GM11168 (cell line): ENCODE measurements around the gene CORO2A.
"Not testable (repeated sequence)": the region's sequence is repeated elsewhere in the genome, so short reads cannot be mapped to it uniquely, and the experiment has no call there.

Experiments used
- in situ Hi-C: fragments of 300-500 bp; cut with MboI; formaldehyde crosslinking; loops from one replicate; pipeline ENCODE4 v1.12.0; 2022; ENCODE audit warnings: low sequenced_read_pairs; ENCODE audit not compliant: unreplicated experiment

CORO2A gene

DNA sequence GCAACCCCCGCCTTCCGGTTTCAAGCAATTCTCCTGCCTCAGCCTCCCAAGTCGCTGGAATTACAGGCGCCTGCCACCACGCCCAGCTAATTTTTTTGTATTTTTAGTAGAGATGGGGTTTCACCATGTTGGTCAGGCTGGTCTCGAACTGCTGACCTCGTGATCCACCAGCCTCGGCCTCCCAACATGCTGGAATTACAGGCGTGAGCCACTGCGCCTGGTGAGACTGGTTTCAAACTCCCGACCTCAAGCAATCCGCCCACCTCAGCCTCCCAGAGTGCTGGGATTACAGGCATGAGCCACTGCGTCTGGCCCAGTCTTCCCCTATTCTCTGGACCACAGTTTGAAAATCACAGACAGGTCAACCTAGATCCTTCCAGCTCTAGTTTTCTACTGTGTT lies 68.3 kb downstream of the CORO2A start:
- in situ Hi-C loops, result not testable (repeated sequence)

- in situ Hi-C loops, result no loop called here
Measured at GRCh38 chr9:98121058-98121457, 71.4 kb downstream of the CORO2A start.

DNA sequence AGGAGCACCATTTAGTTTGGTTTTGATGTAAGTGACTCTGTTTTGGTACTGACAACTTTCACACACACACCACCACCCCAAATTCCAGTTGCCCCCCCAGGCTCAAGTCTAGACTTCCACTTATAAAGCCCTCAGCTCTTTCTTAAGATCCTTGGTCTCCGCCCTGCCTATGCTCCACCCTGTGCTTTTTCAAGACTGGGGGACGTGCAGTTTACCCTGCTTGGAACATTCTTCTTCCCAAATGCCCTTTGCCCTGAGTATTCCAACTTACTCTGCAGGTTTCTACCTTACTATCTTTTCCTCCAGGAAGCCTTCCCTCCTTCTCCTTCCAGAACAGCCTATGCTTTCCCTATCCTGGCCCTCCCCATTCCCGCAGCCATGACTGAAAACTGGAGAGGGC lies 72.0 kb downstream of the CORO2A start:
- in situ Hi-C loops, result no loop called here

GRCh38 chr9:98118640-98119601 lies 73.5 kb downstream of the CORO2A start, which contains the start of gene TRIM14:
Gene TRIM14, minus strand, starts transcription at chr9:98119222. Its CDS starts 34 bp downstream, at chr9:98119188.
- in situ Hi-C loops, result no loop called here

DNA sequence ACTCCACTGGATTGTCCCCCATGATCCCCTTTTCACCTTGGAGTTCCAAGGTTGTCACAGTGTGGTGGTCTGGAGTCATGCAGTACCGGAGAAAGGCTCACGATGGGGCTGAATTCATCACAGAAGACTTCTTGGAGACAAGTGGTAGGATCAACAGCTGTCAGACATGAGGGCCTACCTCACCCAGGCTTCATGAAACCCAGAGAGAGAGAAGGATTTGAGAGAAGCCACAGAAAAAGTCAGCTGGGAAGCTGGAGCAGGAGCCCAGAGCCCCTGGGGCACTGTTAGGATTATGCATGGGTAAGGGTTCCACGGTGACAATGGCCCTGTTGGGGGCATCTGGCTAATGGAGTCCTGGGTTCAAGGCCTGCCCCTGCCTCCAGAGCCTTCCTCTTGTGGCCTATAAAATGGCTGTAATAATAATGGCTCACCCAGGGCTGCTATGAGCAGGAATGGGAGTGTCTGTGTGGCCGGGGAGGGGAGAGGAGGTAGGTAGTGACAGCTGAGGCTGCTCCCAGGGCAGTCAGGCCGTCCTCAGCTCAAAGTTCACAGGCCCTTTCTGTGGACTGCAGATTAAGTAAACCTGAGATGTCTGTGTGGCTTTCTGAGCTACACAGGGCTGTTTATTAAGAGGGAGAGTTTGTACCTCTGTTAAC lies 74.3 kb downstream of the CORO2A start:
- in situ Hi-C loops, result no loop called here

GRCh38 chr9:98117097-98117496 lies 75.3 kb downstream of the CORO2A start:
- in situ Hi-C loops, result not testable (repeated sequence)

- in situ Hi-C loops, result no loop called here
Measured at GRCh38 chr9:98109052-98109451, 83.4 kb downstream of the CORO2A start.

- in situ Hi-C loops, result no loop called here
Measured at GRCh38 chr9:98108531-98109031, 83.9 kb downstream of the CORO2A start.

GRCh38 chr9:98107926-98108325 lies 84.5 kb downstream of the CORO2A start:
- in situ Hi-C loops, result no loop called here

DNA sequence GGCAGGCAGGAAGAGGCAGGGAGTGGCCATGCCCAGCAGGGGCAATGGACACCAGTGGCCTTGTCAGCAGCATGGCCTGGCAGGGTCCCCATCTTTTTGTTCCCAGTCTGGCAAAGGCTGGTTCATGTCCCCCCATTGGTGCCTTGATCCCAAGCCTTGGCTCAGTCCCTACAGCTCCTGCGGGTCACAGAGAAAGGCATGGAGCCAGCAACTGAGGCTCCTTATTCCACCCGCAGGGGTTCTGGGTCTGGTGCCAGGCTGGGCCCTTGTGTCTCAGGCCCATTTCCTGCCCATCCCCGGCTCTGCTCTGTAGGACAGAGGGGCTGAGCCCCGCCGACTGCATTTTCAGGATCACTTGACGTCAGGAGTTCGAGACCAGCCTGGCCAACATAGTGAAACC lies 87.4 kb downstream of the CORO2A start:
- in situ Hi-C loops, result no loop called here

DNA sequence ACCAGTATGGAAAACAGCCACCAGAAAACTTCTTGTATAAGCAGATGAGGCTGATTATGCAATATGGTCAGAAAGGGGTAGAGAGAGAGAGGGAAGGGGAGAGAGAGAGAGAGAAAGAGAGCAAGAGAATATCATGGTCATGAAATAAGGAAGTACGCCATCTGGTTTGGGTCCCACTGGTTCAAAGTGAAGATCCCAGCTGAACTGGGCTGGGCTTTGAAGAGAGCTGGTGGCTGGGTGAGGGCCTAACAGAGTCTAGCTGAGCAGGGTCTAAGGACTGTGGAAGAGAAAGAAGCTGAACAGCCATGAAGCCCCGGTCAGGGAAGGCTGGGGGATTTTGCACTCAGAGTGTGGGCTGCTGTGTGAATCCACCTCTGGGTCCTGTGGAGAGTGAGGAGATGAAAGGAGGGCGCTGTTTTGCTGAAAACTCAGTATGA lies 88.0 kb downstream of the CORO2A start:
- in situ Hi-C loops, result no loop called here

DNA sequence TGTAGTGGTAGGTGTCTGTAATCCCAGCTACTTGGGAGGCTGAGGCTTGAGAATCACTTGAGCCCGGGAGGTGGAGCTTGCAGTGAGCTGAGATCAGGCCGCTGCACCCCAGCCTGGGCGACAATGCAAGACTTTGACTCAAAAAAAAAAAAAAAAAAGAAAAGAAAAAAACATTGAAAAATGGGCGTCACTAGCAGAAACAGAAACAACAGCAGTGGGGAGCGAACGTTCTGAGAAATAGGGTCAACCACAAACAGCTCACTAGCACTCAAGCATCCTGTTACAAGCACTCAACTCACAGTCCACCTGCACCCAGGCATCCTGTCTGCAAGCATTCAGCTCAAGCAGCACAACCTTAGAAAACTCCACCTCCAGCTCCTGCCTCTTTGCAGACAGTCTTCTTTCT lies 90.6 kb downstream of the CORO2A start:
- in situ Hi-C loops, result no loop called here

DNA sequence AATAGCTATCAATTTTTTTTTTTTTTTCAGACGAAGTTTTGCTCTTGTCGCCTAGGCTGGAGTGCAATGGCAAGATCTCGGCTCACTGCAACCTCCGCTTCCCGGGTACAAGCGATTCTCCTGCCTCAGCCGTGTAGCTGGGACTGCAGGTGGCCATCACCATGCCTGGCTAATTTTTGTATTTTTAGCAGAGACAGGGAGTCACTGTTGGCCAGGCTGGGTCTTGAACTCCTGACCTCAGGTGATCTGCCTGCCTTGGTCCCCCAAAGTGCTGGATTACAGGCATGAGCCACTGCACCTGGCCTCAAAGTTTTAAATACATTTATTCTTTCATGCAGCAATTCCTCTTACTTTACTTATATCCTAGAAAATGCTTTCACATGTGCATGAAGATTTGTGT lies 91.0 kb downstream of the CORO2A start:
- in situ Hi-C loops, result no loop called here

GRCh38 chr9:98100456-98100855 lies 92.0 kb downstream of the CORO2A start:
- in situ Hi-C loops, result no loop called here

DNA sequence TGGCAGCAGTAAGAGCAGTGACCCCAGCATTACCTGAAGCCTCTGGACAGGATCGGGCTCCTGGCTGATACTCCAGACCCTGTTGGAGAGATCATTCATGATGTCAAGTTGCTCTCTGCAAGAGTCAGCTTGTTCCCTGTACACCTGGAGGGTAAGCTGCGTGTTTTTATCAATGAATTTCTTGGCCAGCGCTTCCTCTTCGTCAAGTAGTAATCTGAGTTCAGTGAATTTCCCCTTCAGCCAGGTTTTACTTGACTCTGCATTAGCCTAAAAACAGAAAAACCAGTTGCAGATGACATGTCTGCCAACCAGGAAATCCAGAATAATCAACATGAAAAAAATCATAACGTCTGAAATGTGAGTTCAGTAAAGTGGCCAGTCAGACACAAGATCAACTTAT lies 92.5 kb downstream of the CORO2A start:
- in situ Hi-C loops, result no loop called here

GRCh38 chr9:98099346-98099745 lies 93.1 kb downstream of the CORO2A start:
- in situ Hi-C loops, result no loop called here

GRCh38 chr9:98097836-98098235 lies 94.6 kb downstream of the CORO2A start:
- in situ Hi-C loops, result no loop called here

- in situ Hi-C loops, result no loop called here
Measured at GRCh38 chr9:98096091-98096490, 96.3 kb downstream of the CORO2A start.

DNA sequence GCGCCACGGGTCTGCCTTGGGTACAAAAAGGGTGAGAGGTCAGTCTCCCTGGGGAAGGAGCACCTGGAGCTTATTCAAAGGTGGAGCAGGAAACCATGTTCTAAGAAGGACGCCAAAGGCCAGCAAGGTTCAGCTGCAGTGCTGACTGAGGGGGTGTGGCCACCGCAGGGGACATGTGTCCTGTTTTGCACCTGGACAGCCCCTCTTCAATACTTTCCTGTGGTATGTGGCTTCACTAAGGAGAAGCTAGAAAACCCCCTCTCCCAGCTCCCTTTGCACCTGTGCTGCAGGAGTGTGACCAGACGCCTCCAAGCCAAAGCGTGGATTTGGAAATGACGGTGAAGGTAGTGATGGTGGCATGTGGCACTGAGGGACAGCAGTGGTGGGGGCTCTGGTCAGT lies 97.0 kb downstream of the CORO2A start:
- in situ Hi-C loops, result no loop called here

- in situ Hi-C loops, result no loop called here
Measured at GRCh38 chr9:98094851-98095250, 97.6 kb downstream of the CORO2A start.

- in situ Hi-C loops, result no loop called here
Measured at GRCh38 chr9:98094316-98094715, 98.1 kb downstream of the CORO2A start.
